HEK293 (cell line): Measurements from ENCODE around the gene NHLH1.

Experiments used
- CTCF ChIA-PET: fragments of 350-600 bp; formaldehyde crosslinking; extraction: SDS; loops from one replicate; lab custom pipeline; 2021; ENCODE audit warnings: antibody characterized with exemption; lab: Yijun Ruan, JAX
- POLR2A ChIA-PET: fragments of 300-600 bp; formaldehyde crosslinking; extraction: SDS; loops from one replicate; lab custom pipeline; 2020; ENCODE audit warnings: antibody characterized with exemption, inconsistent platforms; lab: Yijun Ruan, JAX
- H3K27ac ChIP-seq: fragments of 200-500 bp; sonication (Bioruptor generic); 2 replicates; pipeline ENCODE4 v1.5.1; 2014; ENCODE audit warnings: low read depth, low read length, control low read depth, inconsistent platforms; ENCODE audit errors: extremely low read depth
- H3K36me3 ChIP-seq, 2 experiments: fragments of 200-500 bp in 1 of 2; sonication (Bioruptor generic) in 1 of 2; 1 replicate in 1 of 2; 2 replicates in 1 of 2; pipeline ENCODE4 v1.5.1; 2014 to 2017; ENCODE audit warnings: inconsistent platforms in 2 of 2, low read length in 2 of 2; ENCODE audit not compliant: control insufficient read depth in 2 of 2, insufficient read depth in 1 of 2
- H3K4me1 ChIP-seq: fragments of 200-500 bp; sonication (Bioruptor generic); 2 replicates; pipeline ENCODE4 v1.5.1; 2014; ENCODE audit warnings: mild to moderate bottlenecking, low read length, inconsistent platforms; ENCODE audit not compliant: control insufficient read depth, insufficient read depth
- H3K4me3 ChIP-seq: 2 replicates; pipeline ENCODE4 v1.5.1; 2011; ENCODE audit warnings: low read depth, mild to moderate bottlenecking, control low read depth, low read length, moderate library complexity
- H3K9me3 ChIP-seq: fragments of 200-500 bp; sonication (Bioruptor generic); 2 replicates; pipeline ENCODE4 v1.5.1; 2014; ENCODE audit warnings: low read depth, low read length, inconsistent platforms; ENCODE audit not compliant: control insufficient read depth, insufficient read depth
- HOXC10 ChIP-seq: sonication (generic); formaldehyde crosslinking; IDR thresholded peaks from 2 replicates; pipeline ENCODE4 v1.8.1; 2023; ENCODE audit warnings: mild to moderate bottlenecking, missing genetic modification reagents
- OVOL3 ChIP-seq: fragments of 450-650 bp; formaldehyde crosslinking; IDR thresholded peaks from 2 replicates; pipeline ENCODE4 v1.5.1; 2016; ENCODE audit warnings: missing biosample characterization, missing genetic modification characterization
- TCF7L2 ChIP-seq: IDR thresholded peaks from 2 replicates; pipeline ENCODE4 v1.6.1; 2011; ENCODE audit warnings: low read depth, mild to moderate bottlenecking, inconsistent platforms, low read length, moderate library complexity, borderline replicate concordance
- ZBTB20 ChIP-seq: fragments of 450-650 bp; formaldehyde crosslinking; IDR thresholded peaks from 2 replicates; pipeline ENCODE4 v1.5.1; 2016; ENCODE audit warnings: missing biosample characterization, missing genetic modification characterization
- ZBTB26 ChIP-seq: fragments of 450-650 bp; formaldehyde crosslinking; optimal IDR thresholded peaks from 2 replicates; pipeline ENCODE3; 2016; ENCODE audit warnings: missing biosample characterization, mild to moderate bottlenecking, missing genetic modification characterization
- ZFP41 ChIP-seq: fragments of 450-650 bp; formaldehyde crosslinking; IDR thresholded peaks from 2 replicates; pipeline ENCODE4 v1.5.1; 2016; ENCODE audit warnings: missing biosample characterization, missing genetic modification characterization, borderline replicate concordance
- ZNF10 ChIP-seq: fragments of 450-650 bp; formaldehyde crosslinking; IDR thresholded peaks from 2 replicates; pipeline ENCODE4 v1.5.1; 2017; ENCODE audit warnings: missing biosample characterization, missing genetic modification characterization
- ZNF114 ChIP-seq: fragments of 450-650 bp; formaldehyde crosslinking; IDR thresholded peaks from 2 replicates; pipeline ENCODE4 v1.5.0; 2017; ENCODE audit warnings: missing biosample characterization, missing genetic modification characterization
- ZNF140 ChIP-seq: fragments of 450-650 bp; formaldehyde crosslinking; IDR thresholded peaks from 2 replicates; pipeline ENCODE4 v1.5.1; 2016; ENCODE audit warnings: missing biosample characterization, missing genetic modification characterization
- ZNF174 ChIP-seq: fragments of 450-650 bp; formaldehyde crosslinking; IDR thresholded peaks from 2 replicates; pipeline ENCODE4 v1.5.0; 2017; ENCODE audit warnings: missing biosample characterization, mild to moderate bottlenecking, missing genetic modification characterization
- ZNF341 ChIP-seq: fragments of 450-650 bp; formaldehyde crosslinking; IDR thresholded peaks from 2 replicates; pipeline ENCODE4; 2016; ENCODE audit warnings: low read depth, missing biosample characterization, missing genetic modification characterization
- ZNF530 ChIP-seq: fragments of 450-650 bp; formaldehyde crosslinking; IDR thresholded peaks from 2 replicates; pipeline ENCODE4 v1.5.1; 2016; ENCODE audit warnings: low read depth, missing biosample characterization, missing genetic modification characterization
- ZNF558 ChIP-seq: fragments of 450-650 bp; formaldehyde crosslinking; IDR thresholded peaks from 2 replicates; pipeline ENCODE4 v1.5.1; 2016; ENCODE audit warnings: missing biosample characterization, missing genetic modification characterization
- ZNF768 ChIP-seq: fragments of 450-650 bp; formaldehyde crosslinking; IDR thresholded peaks from 2 replicates; pipeline ENCODE4 v1.5.1; 2018; ENCODE audit warnings: missing biosample characterization, mild to moderate bottlenecking, missing genetic modification characterization
- ZNF837 ChIP-seq: fragments of 450-650 bp; formaldehyde crosslinking; IDR thresholded peaks from 2 replicates; pipeline ENCODE4 v1.5.1; 2016; ENCODE audit warnings: missing biosample characterization, missing genetic modification characterization
- ZSCAN4 ChIP-seq: fragments of 450-650 bp; formaldehyde crosslinking; IDR thresholded peaks from 2 replicates; pipeline ENCODE4 v1.5.1; 2017; ENCODE audit warnings: missing biosample characterization, missing genetic modification characterization
- TF ChIP-seq, protein P1 (sequence below): fragments of 450-650 bp; formaldehyde crosslinking; IDR thresholded peaks from 2 replicates; pipeline ENCODE4 v1.5.1; 2016; ENCODE audit warnings: missing biosample characterization, missing genetic modification characterization
- TF ChIP-seq, protein P2 (sequence below): fragments of 450-650 bp; formaldehyde crosslinking; IDR thresholded peaks from 2 replicates; pipeline ENCODE4 v1.5.1; 2016; ENCODE audit warnings: missing biosample characterization, missing genetic modification characterization

NHLH1 gene

DNA sequence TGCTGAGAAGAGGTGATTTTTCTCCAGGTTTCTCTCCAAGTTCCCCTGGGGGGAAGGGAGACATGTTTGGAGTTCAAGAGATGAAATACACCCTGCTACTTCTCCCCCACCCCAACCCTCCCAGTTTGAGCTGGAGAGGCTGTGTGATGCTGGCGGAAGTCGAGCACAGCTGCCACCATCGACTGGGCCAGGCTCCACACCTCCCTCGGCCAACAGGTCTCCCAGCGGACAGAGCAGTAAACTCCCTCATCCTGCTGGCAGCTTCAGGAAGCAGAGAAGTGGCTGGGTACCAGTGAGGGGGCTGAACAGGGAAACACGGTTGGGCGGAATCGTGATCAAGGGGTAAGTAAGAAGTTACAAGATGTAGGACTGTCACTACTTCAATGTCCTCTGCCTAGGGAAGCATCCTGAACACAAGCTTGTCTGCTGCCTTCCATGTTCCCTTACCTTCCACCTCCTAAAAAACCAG lies 6.6 kb upstream of the NHLH1 start:
- Histone ChIP-seq H3K27ac (no peak overlapping the region), H3K36me3 (peaks cover 14 to 52% of the 10 kb centered on the region in 2 experiments), H3K9me3 (no peaks in the 10 kb centered on the region), H3K4me1 (0 out of 2 replicates have a peak, but pooled peaks cover 2% of the 10 kb centered on the region)
- POLR2A ChIA-PET, result interaction anchor here (0.7 kb wide), 1 partner anchor 99 kb away, joined by 3 read pairs; no protein-coding TSS in a partner anchor
- TF ChIP-seq TCF7L2 (no peak), ZBTB26 (tag by site-specific recombination) (no peak)
- TF ChIP-seq, all 188 proteins: peak for 0
- CTCF ChIA-PET, result interaction anchor here (0.7 to 3.7 kb wide), 4 partner anchors 16 to 69 kb away, joined by 3 to 22 read pairs (median 4); no protein-coding TSS in a partner anchor
- no peak overlapping the region for H3K4me3 ChIP-seq

DNA sequence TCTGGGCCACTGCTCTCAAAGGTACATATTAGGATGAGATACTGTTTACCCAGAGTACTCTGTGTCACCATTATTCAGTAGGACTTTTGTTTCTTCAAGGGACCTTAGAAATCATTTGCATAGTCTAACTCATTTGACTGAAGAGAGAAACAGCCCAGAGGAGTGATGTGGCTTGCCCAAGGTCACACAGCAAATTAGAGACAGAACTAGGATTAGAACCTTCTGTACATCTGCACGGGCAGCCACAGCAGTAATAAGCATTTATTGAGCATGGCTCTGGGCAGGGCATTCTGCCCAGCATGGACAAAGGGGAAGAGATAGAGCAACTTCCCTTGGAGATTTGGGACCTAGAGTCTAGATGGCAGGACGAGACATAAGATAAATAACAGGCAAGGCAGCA lies 5.7 kb upstream of the NHLH1 start:
- TF ChIP-seq, protein P1, sequence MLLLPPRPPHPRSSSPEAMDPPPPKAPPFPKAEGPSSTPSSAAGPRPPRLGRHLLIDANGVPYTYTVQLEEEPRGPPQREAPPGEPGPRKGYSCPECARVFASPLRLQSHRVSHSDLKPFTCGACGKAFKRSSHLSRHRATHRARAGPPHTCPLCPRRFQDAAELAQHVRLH (tag by site-specific recombination), result no peak
- TF ChIP-seq ZNF174 (tag by site-specific recombination) (no peak), ZFP41 (tag by site-specific recombination) (no peak), ZNF768 (tag by site-specific recombination) (0 out of 2 replicates have a peak, but pooled peaks have one; percentile 56)
- ChIA-PET CTCF (interaction anchor here (0.7 to 3.7 kb wide), 3 partner anchors 15 to 58 kb away, joined by 4 to 22 read pairs (median 5); no protein-coding TSS in a partner anchor), POLR2A (interaction anchor here (0.7 to 1.7 kb wide), 2 partner anchors 100 to 437 kb away, joined by 3 to 6 read pairs; partner anchors contain the start of gene TAGLN2)
- Histone ChIP-seq H3K4me1 (0 out of 2 replicates have a peak, but pooled peaks cover 2% of the 10 kb centered on the region), H3K9me3 (no peaks in the 10 kb centered on the region), H3K36me3 (peaks cover 10 to 43% of the 10 kb centered on the region in 2 experiments), H3K27ac (no peak overlapping the region; the same call in 1 of the 2 replicates), H3K4me3 (no peak overlapping the region)

- no peak overlapping the region for H3K4me3 ChIP-seq
- TF ChIP-seq ZNF530 (tag by site-specific recombination) (no peak), ZBTB20 (no peak), ZNF768 (tag by site-specific recombination) (no peak), ZNF837 (tag by site-specific recombination) (no peak)
- H3K36me3 ChIP-seq, result peaks cover 6 to 37% of the 10 kb centered on the region in 2 experiments; a peak in 1 of 3 replicates
- H3K4me1 ChIP-seq, result 0 out of 2 replicates have a peak, but pooled peaks cover 2% of the 10 kb centered on the region
- peak overlapping the region; percentile 29; the same call in 1 of the 2 replicates for H3K27ac ChIP-seq
- H3K9me3 ChIP-seq, result no peaks in the 10 kb centered on the region
- POLR2A ChIA-PET, result interaction anchor here (0.6 to 2.6 kb wide), 3 partner anchors 10 to 437 kb away, joined by 3 to 7 read pairs (median 6); partner anchors contain the start of gene TAGLN2
- CTCF ChIA-PET, result interaction anchor here (3.7 kb wide), 1 partner anchor 14 kb away, joined by 22 read pairs; no protein-coding TSS in a partner anchor
These were observed 5.1 kb upstream of the NHLH1 start for GRCh38 chr1:160361814-160362167.

DNA sequence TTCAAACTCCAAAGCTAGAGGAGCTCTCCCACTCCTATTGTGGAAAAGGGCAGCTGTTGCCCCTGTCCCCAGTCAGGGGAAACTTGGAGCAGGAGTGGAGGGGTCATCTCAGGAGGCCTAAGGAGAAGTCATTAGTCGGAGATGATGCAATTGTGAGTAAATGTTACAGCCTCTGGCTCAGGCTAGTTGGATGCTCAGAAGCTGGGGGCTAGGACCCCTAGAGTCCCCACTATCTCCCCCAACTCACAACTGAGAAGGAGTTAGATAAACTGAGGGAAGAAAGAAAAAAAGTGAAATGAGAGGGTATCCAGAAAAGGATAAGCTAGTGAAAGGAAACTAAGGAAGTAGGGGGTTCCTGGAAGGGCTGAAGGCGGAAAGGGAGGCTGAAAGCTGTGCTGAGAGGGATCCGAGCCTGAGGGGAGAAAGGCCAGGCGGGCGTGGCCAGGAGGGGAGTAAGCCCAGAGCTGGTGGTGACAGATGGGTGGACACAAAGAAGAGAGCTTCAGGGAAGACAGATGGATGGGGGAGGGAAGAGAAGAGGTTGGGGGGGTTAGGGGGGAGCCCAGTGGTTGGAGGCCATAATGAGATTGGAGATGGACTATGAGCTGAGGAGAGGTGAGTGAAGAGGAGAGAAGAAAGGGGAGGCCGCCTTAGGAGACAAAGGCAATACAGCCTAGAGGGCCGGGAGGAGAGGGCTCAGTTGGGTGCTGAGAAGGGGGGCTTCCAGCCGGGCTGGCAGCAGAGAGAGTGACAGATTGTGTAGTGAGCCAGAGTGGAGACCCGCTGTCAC lies 4.5 kb upstream of the NHLH1 start:
- Histone ChIP-seq H3K4me1 (0 out of 2 replicates have a peak, but pooled peaks cover 2% of the 10 kb centered on the region), H3K36me3 (peaks cover 6 to 31% of the 10 kb centered on the region in 2 experiments; a peak in 1 of 3 replicates), H3K9me3 (no peaks in the 10 kb centered on the region), H3K27ac (peak overlapping the region; percentile 29; the same call in 1 of the 2 replicates), H3K4me3 (no peak overlapping the region)
- ChIA-PET CTCF (interaction anchor here (0.6 to 3.7 kb wide), 5 partner anchors 11 to 143 kb away, joined by 3 to 22 read pairs (median 3); no protein-coding TSS in a partner anchor), POLR2A (interaction anchor here (0.6 to 2.6 kb wide), 3 partner anchors 10 to 438 kb away, joined by 3 to 7 read pairs (median 6); partner anchors contain the start of gene TAGLN2)
- no peak; the same call in 1 of the 2 replicates for TF ChIP-seq ZBTB20
- TF ChIP-seq HOXC10 (CRISPR knock-in tag), result no peak
- TF ChIP-seq ZNF558 (tag by site-specific recombination), result no peak
- TF ChIP-seq OVOL3 (tag by site-specific recombination), result no peak
- no peak for TF ChIP-seq ZSCAN4
- no peak for TF ChIP-seq ZNF140 (tag by site-specific recombination)
- TF ChIP-seq ZNF114, result no peak
- peak; percentile 89 for TF ChIP-seq ZNF341 (tag by site-specific recombination)
- TF ChIP-seq, protein P2, sequence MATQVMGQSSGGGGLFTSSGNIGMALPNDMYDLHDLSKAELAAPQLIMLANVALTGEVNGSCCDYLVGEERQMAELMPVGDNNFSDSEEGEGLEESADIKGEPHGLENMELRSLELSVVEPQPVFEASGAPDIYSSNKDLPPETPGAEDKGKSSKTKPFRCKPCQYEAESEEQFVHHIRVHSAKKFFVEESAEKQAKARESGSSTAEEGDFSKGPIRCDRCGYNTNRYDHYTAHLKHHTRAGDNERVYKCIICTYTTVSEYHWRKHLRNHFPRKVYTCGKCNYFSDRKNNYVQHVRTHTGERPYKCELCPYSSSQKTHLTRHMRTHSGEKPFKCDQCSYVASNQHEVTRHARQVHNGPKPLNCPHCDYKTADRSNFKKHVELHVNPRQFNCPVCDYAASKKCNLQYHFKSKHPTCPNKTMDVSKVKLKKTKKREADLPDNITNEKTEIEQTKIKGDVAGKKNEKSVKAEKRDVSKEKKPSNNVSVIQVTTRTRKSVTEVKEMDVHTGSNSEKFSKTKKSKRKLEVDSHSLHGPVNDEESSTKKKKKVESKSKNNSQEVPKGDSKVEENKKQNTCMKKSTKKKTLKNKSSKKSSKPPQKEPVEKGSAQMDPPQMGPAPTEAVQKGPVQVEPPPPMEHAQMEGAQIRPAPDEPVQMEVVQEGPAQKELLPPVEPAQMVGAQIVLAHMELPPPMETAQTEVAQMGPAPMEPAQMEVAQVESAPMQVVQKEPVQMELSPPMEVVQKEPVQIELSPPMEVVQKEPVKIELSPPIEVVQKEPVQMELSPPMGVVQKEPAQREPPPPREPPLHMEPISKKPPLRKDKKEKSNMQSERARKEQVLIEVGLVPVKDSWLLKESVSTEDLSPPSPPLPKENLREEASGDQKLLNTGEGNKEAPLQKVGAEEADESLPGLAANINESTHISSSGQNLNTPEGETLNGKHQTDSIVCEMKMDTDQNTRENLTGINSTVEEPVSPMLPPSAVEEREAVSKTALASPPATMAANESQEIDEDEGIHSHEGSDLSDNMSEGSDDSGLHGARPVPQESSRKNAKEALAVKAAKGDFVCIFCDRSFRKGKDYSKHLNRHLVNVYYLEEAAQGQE (tag by site-specific recombination), result no peak
- TF ChIP-seq ZNF10 (tag by site-specific recombination), result no peak
